GM23338 (cell line): ENCODE measurements around the gene ZCWPW2. TPM values are rescaled to one million over a fixed set of nuclear protein-coding genes. Genes with fewer than 3 reads are reported as not detected.
A peak's percentile ranks its signal among the peaks of the same experiment; 100 is the strongest.

Experiments
- ATAC-seq: fragments of 200-7000 bp; cut with Tn5 transposase; 3 replicates; pipeline ENCODE4 v1.9.1; 2020
- DNase-seq: peaks from one replicate; pipeline ENCODE4 v3.0.0-alpha.2; 2015; ENCODE audit warnings: low spot score
- H2AFZ ChIP-seq: fragments of 200-600 bp; sonication (generic); 2 replicates; pipeline ENCODE4 v1.8.0; 2016; ENCODE audit warnings: antibody characterized with exemption, mild to moderate bottlenecking, moderate library complexity
- H3F3A ChIP-seq: fragments of 200-600 bp; sonication (generic); replicated peaks from 2 replicates; pipeline ENCODE4 v1.8.0; 2017; ENCODE audit warnings: antibody characterized with exemption, mixed run types, low read depth
- H3K27ac ChIP-seq: fragments of 200-600 bp; sonication (generic); 2 replicates; pipeline ENCODE4 v1.6.1; 2016; ENCODE audit warnings: low read depth
- H3K27me3 ChIP-seq: fragments of 200-600 bp; sonication (generic); 2 replicates; pipeline ENCODE4 v1.8.0; 2016; ENCODE audit warnings: mild to moderate bottlenecking, mixed run types, moderate library complexity; ENCODE audit not compliant: insufficient read depth
- H3K36me3 ChIP-seq: fragments of 200-600 bp; sonication (generic); 2 replicates; pipeline ENCODE4 v1.8.0; 2016; ENCODE audit warnings: mild to moderate bottlenecking; ENCODE audit not compliant: insufficient read depth
- H3K4me1 ChIP-seq: fragments of 200-600 bp; sonication (generic); 2 replicates; pipeline ENCODE4 v1.8.0; 2016; ENCODE audit warnings: mild to moderate bottlenecking, moderate library complexity; ENCODE audit not compliant: insufficient read depth
- H3K4me2 ChIP-seq: fragments of 200-600 bp; sonication (generic); 2 replicates; pipeline ENCODE4 v1.7.1; 2017; ENCODE audit warnings: mixed run types
- H3K4me3 ChIP-seq: fragments of 200-600 bp; sonication (generic); 2 replicates; pipeline ENCODE4 v1.6.1; 2016; ENCODE audit warnings: mixed run types
- H3K79me2 ChIP-seq: fragments of 200-600 bp; sonication (generic); replicated peaks from 2 replicates; pipeline ENCODE4 v1.8.0; 2017; ENCODE audit warnings: mild to moderate bottlenecking; ENCODE audit not compliant: insufficient read depth
- H3K9me2 ChIP-seq: fragments of 200-600 bp; sonication (generic); 2 replicates; pipeline ENCODE4 v1.8.0; 2017; ENCODE audit not compliant: insufficient read depth
- H4K20me1 ChIP-seq: fragments of 200-600 bp; sonication (generic); replicated peaks from 2 replicates; pipeline ENCODE4 v1.8.0; 2017; ENCODE audit warnings: mild to moderate bottlenecking; ENCODE audit not compliant: insufficient read depth
- H3K27ac Mint-ChIP-seq: 2 replicates; pipeline ENCODE4 v1.8.0; 2020; ENCODE audit warnings: inconsistent platforms, mild to moderate bottlenecking, moderate library complexity, mixed read lengths
- H3K27me3 Mint-ChIP-seq: 3 replicates; pipeline ENCODE4 v1.8.0; 2022; ENCODE audit warnings: low read depth, mild to moderate bottlenecking, moderate library complexity, mixed read lengths, inconsistent platforms; ENCODE audit not compliant: insufficient read depth, poor library complexity
- H3K36me3 Mint-ChIP-seq: 3 replicates; pipeline ENCODE4 v1.8.0; 2021; ENCODE audit warnings: low read depth, mild to moderate bottlenecking, inconsistent platforms, moderate library complexity, mixed read lengths
- H3K4me1 Mint-ChIP-seq: 3 replicates; pipeline ENCODE4 v1.8.0; 2020; ENCODE audit warnings: mild to moderate bottlenecking, inconsistent platforms, mixed read lengths
- H3K4me3 Mint-ChIP-seq: 3 replicates; pipeline ENCODE4 v1.8.0; 2021; ENCODE audit warnings: moderate library complexity, mild to moderate bottlenecking, inconsistent platforms, mixed read lengths
- H3K9me3 Mint-ChIP-seq: 3 replicates; pipeline ENCODE4 v1.8.0; 2020; ENCODE audit warnings: moderate library complexity, mild to moderate bottlenecking, inconsistent platforms, mixed read lengths
- CTCF ChIP-seq, 2 experiments: fragments of 200-600 bp in 1 of 2; sonication (generic) in 1 of 2; conservative IDR thresholded peaks; 2 replicates each; pipeline versions ENCODE4 v1.5.1 to v1.6.1; 2016 to 2017; ENCODE audit warnings: antibody characterized with exemption in 2 of 2, low read depth in 2 of 2, mild to moderate bottlenecking in 2 of 2, moderate library complexity in 1 of 2
- ETS1 ChIP-seq: IDR thresholded peaks from 2 replicates; pipeline ENCODE4 v1.6.1; 2016; ENCODE audit warnings: antibody characterized with exemption
- EZH2phosphoT487 ChIP-seq: fragments of 200-600 bp; sonication (generic); IDR thresholded peaks from one replicate; pipeline ENCODE4 v1.8.1; 2018; ENCODE audit warnings: antibody characterized with exemption; ENCODE audit not compliant: unreplicated experiment
- POLR2AphosphoS5 ChIP-seq: IDR thresholded peaks from 2 replicates; pipeline ENCODE4 v1.6.1; 2016; ENCODE audit warnings: antibody characterized with exemption, low read depth
- REST ChIP-seq: IDR thresholded peaks from one replicate; pipeline ENCODE4 v1.6.1; 2018; ENCODE audit warnings: antibody characterized with exemption; ENCODE audit not compliant: unreplicated experiment
- ZNF462 ChIP-seq: fragments of 250-450 bp; sonication (Bioruptor Pico); IDR thresholded peaks from 2 replicates; pipeline ENCODE4 v1.5.0; 2020; ENCODE audit warnings: mild to moderate bottlenecking, moderate library complexity
- polyA plus RNA-seq: library from polyadenylated mRNA; unstranded; fragments of >200 nt; fragmentation: Nextera tagmentation; extraction: Ambion mirVana; gene quantifications from 2 replicates; pipeline ENCODE4 v1.2.1, GENCODE V29; 2016
- total RNA-seq: library from RNA; depleted of rRNA; stranded (reverse); fragments of >200 nt; shearing (Covaris generic); gene quantifications from 2 replicates; pipeline ENCODE4 v1.2.3, GENCODE V29; 2014

ZCWPW2 gene
- total and polyA plus RNA-seq, 2 experiments from 2014 or later, result 0.55 TPM; not detected in 1

- no peak for TF ChIP-seq ZNF462 (CRISPR knock-in tag)
Observed at GRCh38 chr3:28386049-28386448, 37.5 kb downstream of the ZCWPW2 start (continued).

GRCh38 chr3:28388978-28389377 is 40.5 kb downstream of the ZCWPW2 start:
- ATAC-seq, result no peak

More at GRCh38 chr3:28388978-28389377, 40.5 kb downstream of the ZCWPW2 start:
- Histone ChIP-seq H3K9me2 (no peaks in the 10 kb centered on the region), H3K27ac (no peak overlapping the region), H3K4me2 (no peak overlapping the region), H3F3A (no peaks in the 10 kb centered on the region), H4K20me1 (no peaks in the 10 kb centered on the region), H3K4me3 (no peak overlapping the region), H2AFZ (no peak overlapping the region), H3K36me3 (no peaks in the 10 kb centered on the region), H3K27me3 (no peaks in the 10 kb centered on the region), H3K4me1 (no peaks in the 10 kb centered on the region), H3K79me2 (no peaks in the 10 kb centered on the region)
- peak; percentile 7 to 30; a peak in 1 of 4 replicates for TF ChIP-seq CTCF (conservative IDR thresholded peaks at IDR 0.05; ENCODE audit: low read depth in 2 of 2)
- TF ChIP-seq POLR2AphosphoS5, result no peak
- no peak for TF ChIP-seq ETS1
- TF ChIP-seq REST, result no peak
- no peak for TF ChIP-seq EZH2phosphoT487
- Mint-ChIP-seq H3K27me3 (no peaks in the 10 kb centered on the region), H3K4me1 (no peaks in the 10 kb centered on the region), H3K27ac (no peak overlapping the region), H3K9me3 (peaks cover 8% of the 10 kb centered on the region), H3K36me3 (peaks cover 4% of the 10 kb centered on the region; the same call in 2 of the 3 replicates), H3K4me3 (no peak overlapping the region)
- peak; percentile 40 for DNase-seq
